ENCODE measurements around the gene RIMKLA.

RIMKLA gene

DNA sequence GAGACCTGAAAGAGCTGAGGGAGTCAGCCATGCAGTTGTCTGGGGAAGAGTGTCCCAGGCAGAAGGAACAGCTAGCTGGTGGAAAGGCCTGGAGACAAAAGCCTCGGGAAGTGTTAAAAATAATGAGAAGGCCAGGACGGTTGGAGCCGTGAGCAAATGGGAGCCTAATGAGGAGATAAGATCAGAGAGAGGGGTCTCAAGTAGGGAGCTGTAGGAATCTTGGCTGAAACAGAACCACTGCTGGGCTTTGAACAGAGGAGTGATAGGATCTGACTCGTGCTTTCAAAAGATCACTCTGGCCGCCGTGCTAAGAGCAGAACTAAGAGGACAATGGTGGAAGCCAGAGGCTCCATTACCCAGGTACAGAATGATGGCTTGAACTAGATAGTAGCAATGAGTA, 43.6 kb upstream of the RIMKLA start:
- no peaks in the 10 kb centered on the region for H4K20me1 ChIP-seq (ENCODE audit: insufficient read depth, low read length)
- no peaks in the 10 kb centered on the region for H3K9me2 ChIP-seq (ENCODE audit: low read depth, low read length)
- no peaks in the 10 kb centered on the region for H3F3A ChIP-seq (ENCODE audit: insufficient read depth, low read length)
- H3K9me3 ChIP-seq (ENCODE audit: low read length) = no peaks in the 10 kb centered on the region
- H3K4me1 ChIP-seq (ENCODE audit: insufficient read depth, low read length, severe bottlenecking) = peaks cover 28% of the 10 kb centered on the region
- no peak overlapping the region for H2AFZ ChIP-seq (ENCODE audit: low read length)
- H3K79me2 ChIP-seq (ENCODE audit: insufficient read depth, low read length) = peaks cover 27% of the 10 kb centered on the region
- no peak for TF ChIP-seq EZH2 (IDR thresholded peaks at IDR 0.05; ENCODE audit: borderline replicate concordance, low read length)
- TF ChIP-seq, protein P1, sequence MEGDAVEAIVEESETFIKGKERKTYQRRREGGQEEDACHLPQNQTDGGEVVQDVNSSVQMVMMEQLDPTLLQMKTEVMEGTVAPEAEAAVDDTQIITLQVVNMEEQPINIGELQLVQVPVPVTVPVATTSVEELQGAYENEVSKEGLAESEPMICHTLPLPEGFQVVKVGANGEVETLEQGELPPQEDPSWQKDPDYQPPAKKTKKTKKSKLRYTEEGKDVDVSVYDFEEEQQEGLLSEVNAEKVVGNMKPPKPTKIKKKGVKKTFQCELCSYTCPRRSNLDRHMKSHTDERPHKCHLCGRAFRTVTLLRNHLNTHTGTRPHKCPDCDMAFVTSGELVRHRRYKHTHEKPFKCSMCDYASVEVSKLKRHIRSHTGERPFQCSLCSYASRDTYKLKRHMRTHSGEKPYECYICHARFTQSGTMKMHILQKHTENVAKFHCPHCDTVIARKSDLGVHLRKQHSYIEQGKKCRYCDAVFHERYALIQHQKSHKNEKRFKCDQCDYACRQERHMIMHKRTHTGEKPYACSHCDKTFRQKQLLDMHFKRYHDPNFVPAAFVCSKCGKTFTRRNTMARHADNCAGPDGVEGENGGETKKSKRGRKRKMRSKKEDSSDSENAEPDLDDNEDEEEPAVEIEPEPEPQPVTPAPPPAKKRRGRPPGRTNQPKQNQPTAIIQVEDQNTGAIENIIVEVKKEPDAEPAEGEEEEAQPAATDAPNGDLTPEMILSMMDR (IDR thresholded peaks at IDR 0.05; ENCODE audit: low read length) = no peak
- no peak overlapping the region for H3K4me3 ChIP-seq (ENCODE audit: low read depth, low read length, poor library complexity, severe bottlenecking)
- no peak overlapping the region for H3K27ac ChIP-seq (ENCODE audit: low read depth, low read length, poor library complexity, severe bottlenecking)
- no peaks in the 10 kb centered on the region for H3K27me3 ChIP-seq (ENCODE audit: insufficient read depth, low read length)
- H3K9ac ChIP-seq (ENCODE audit: low read length) = no peak overlapping the region
- H3K36me3 ChIP-seq (ENCODE audit: insufficient read depth, low read length) = no peaks in the 10 kb centered on the region
- H3K4me2 ChIP-seq (ENCODE audit: low read length) = no peak overlapping the region

DNA sequence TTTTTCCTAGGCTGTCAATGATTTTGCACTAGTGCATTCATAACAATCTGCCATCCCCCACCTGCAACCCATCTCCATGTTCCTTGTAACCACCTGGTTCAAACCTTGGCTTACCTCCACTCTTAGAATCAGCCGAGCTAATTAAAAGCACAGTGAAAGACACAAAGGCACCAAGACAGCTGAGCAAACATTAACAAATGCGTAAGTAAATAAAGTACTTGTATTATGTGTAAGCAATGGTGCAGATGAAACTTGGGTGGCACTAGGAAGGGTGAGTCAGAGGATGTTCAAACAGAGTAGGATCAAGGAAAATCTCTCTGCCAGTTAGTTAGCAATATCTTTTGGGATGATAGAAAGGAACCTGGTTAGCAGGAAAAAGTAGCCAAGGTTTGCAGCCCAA, 40.5 kb upstream of the RIMKLA start:
- H3F3A ChIP-seq (ENCODE audit: insufficient read depth, low read length) = no peaks in the 10 kb centered on the region
- peaks cover 8% of the 10 kb centered on the region for H3K4me1 ChIP-seq (ENCODE audit: insufficient read depth, low read length, severe bottlenecking)
- H3K9me3 ChIP-seq (ENCODE audit: low read length) = no peaks in the 10 kb centered on the region
- H3K79me2 ChIP-seq (ENCODE audit: insufficient read depth, low read length) = no peaks in the 10 kb centered on the region
- H3K36me3 ChIP-seq (ENCODE audit: insufficient read depth, low read length) = no peaks in the 10 kb centered on the region
- no peak overlapping the region for H3K4me3 ChIP-seq (ENCODE audit: low read depth, low read length, poor library complexity, severe bottlenecking)
- no peak for TF ChIP-seq EZH2 (IDR thresholded peaks at IDR 0.05; ENCODE audit: borderline replicate concordance, low read length)
- TF ChIP-seq, protein P1 (IDR thresholded peaks at IDR 0.05; ENCODE audit: low read length) = no peak
- H3K9me2 ChIP-seq (ENCODE audit: low read depth, low read length) = no peaks in the 10 kb centered on the region
- H3K27ac ChIP-seq (ENCODE audit: low read depth, low read length, poor library complexity, severe bottlenecking) = no peak overlapping the region
- no peak overlapping the region for H3K9ac ChIP-seq (ENCODE audit: low read length)
- H2AFZ ChIP-seq (ENCODE audit: low read length) = no peak overlapping the region
- no peaks in the 10 kb centered on the region for H4K20me1 ChIP-seq (ENCODE audit: insufficient read depth, low read length)
- no peaks in the 10 kb centered on the region for H3K27me3 ChIP-seq (ENCODE audit: insufficient read depth, low read length)
- no peak overlapping the region for H3K4me2 ChIP-seq (ENCODE audit: low read length)

DNA sequence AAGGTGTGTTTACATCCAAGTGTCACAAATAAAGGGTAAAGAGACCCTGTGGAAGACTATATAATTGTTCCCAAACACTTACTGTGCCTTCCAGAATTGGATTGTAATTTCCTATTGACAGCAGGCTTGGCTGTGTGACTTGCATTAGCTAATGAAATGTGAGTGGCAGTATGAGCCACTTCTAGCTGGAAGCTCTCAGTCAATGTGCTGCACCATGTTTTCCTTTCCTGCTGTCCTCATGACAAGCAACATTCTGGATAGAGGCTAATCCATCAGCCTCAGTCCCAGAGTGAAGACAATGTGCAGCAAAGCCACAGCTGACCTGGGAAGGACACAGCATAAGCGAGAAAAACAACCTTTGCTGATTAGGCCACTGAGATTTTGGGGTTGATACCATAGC, 39.7 kb upstream of the RIMKLA start:
- no peak overlapping the region for H2AFZ ChIP-seq (ENCODE audit: low read length)
- H3K27ac ChIP-seq (ENCODE audit: low read depth, low read length, poor library complexity, severe bottlenecking) = no peak overlapping the region
- H3K9ac ChIP-seq (ENCODE audit: low read length) = no peak overlapping the region
- H3K4me1 ChIP-seq (ENCODE audit: insufficient read depth, low read length, severe bottlenecking) = peaks cover 6% of the 10 kb centered on the region
- no peak overlapping the region for H3K4me3 ChIP-seq (ENCODE audit: low read depth, low read length, poor library complexity, severe bottlenecking)
- H3K4me2 ChIP-seq (ENCODE audit: low read length) = no peak overlapping the region
- H3K79me2 ChIP-seq (ENCODE audit: insufficient read depth, low read length) = no peaks in the 10 kb centered on the region
- no peaks in the 10 kb centered on the region for H3K9me2 ChIP-seq (ENCODE audit: low read depth, low read length)
- TF ChIP-seq, protein P1 (IDR thresholded peaks at IDR 0.05; ENCODE audit: low read length) = no peak
- no peak for TF ChIP-seq EZH2 (IDR thresholded peaks at IDR 0.05; ENCODE audit: borderline replicate concordance, low read length)
- H3K27me3 ChIP-seq (ENCODE audit: insufficient read depth, low read length) = no peaks in the 10 kb centered on the region
- no peaks in the 10 kb centered on the region for H3K9me3 ChIP-seq (ENCODE audit: low read length)
- no peaks in the 10 kb centered on the region for H3F3A ChIP-seq (ENCODE audit: insufficient read depth, low read length)
- H4K20me1 ChIP-seq (ENCODE audit: insufficient read depth, low read length) = no peaks in the 10 kb centered on the region
- H3K36me3 ChIP-seq (ENCODE audit: insufficient read depth, low read length) = no peaks in the 10 kb centered on the region

Measured in OCI-LY1 (cell line).